Tibial nerve (tissue), 4 donors: ENCODE measurements around the gene SERPINB3.
"Not testable (repeated sequence)": the region's sequence is repeated elsewhere in the genome, so short reads cannot be mapped to it uniquely, and the experiment has no call there.

Experiments used
- CTCF ChIP-seq, 5 experiments: fragments of 200-600 bp in 3 of 5; fragments of 450-650 bp in 2 of 5; sonication (generic) in 3 of 5; IDR thresholded peaks; one replicate each; pipeline ENCODE4 v1.5.1; 2016 to 2019; ENCODE audit warnings: antibody characterized with exemption in 5 of 5, mild to moderate bottlenecking in 3 of 5, moderate library complexity in 2 of 5
- EP300 ChIP-seq, 2 donors: sonication (generic); formaldehyde crosslinking; IDR thresholded peaks; one replicate each; pipeline ENCODE4 v1.6.1; 2017; ENCODE audit warnings: antibody characterized with exemption in 2 of 2, mild to moderate bottlenecking in 1 of 2
- POLR2A ChIP-seq, 2 donors: fragments of 450-650 bp; IDR thresholded peaks; one replicate each; pipeline ENCODE4 v1.6.1; 2017; ENCODE audit warnings: antibody characterized with exemption in 2 of 2, mild to moderate bottlenecking in 2 of 2, moderate library complexity in 2 of 2

- not testable (repeated sequence) for TF ChIP-seq CTCF, POLR2A, EP300 (IDR thresholded peaks at IDR 0.05)
Measured at GRCh38 chr18:63644142-63644541, 17.6 kb downstream of the SERPINB3 start, which contains the start of gene SERPINB4.
